GM18499 (cell line): Measurements from ENCODE around the gene FSTL3.
"Not testable (repeated sequence)": the region's sequence is repeated elsewhere in the genome, so short reads cannot be mapped to it uniquely, and the experiment has no call there.

Experiments
- ATAC-seq: cut with Tn5 transposase; IDR thresholded peaks from one replicate; pipeline ENCODE4 v1.9.1; 2021; ENCODE audit warnings: moderate number of reproducible peaks; ENCODE audit not compliant: insufficient read depth, unreplicated experiment

Gene FSTL3

GRCh38 chr19:660793-661426 lies 15.3 kb upstream of the FSTL3 start:
- no peak for ATAC-seq

GRCh38 chr19:661427-662196 lies 14.6 kb upstream of the FSTL3 start:
- ATAC-seq = no peak

DNA sequence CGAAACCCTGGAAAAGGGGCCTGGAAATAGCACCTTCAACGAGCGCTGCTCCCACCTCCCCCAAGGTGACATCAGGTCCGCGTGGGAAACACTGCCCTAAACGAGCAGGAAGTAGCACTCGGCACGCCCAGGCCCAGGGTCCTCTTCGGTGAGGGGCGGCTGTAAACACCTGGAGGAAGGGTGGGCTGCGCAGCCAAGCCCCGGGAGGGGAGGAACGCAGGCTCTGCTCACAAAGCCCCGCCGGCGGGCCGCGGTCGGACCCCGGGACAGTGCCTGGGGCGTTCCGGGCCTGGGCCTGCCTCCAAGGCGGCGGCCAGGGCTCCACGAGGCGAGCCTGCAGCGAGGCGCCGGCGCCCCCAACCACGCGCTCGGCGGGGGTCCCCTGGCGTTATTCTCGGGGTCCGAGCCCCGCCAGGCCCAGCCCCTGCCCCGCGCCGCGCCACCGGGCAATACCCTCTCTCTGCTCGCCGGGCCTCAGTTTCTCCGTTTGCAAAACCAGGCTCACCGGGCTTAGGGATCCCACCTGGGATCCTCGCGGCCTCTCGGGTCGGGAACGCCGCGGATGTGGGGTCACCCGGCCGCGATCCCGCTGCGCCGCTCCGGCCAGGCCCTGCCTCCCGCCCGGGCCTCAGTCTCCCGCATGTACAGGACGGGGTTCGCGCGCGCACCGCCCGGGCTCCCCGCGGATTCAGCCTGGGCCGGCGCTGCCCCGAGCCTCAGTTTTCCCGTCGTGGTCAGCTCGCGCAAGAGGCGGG lies 13.8 kb upstream of the FSTL3 start:
- ATAC-seq = no peak

DNA sequence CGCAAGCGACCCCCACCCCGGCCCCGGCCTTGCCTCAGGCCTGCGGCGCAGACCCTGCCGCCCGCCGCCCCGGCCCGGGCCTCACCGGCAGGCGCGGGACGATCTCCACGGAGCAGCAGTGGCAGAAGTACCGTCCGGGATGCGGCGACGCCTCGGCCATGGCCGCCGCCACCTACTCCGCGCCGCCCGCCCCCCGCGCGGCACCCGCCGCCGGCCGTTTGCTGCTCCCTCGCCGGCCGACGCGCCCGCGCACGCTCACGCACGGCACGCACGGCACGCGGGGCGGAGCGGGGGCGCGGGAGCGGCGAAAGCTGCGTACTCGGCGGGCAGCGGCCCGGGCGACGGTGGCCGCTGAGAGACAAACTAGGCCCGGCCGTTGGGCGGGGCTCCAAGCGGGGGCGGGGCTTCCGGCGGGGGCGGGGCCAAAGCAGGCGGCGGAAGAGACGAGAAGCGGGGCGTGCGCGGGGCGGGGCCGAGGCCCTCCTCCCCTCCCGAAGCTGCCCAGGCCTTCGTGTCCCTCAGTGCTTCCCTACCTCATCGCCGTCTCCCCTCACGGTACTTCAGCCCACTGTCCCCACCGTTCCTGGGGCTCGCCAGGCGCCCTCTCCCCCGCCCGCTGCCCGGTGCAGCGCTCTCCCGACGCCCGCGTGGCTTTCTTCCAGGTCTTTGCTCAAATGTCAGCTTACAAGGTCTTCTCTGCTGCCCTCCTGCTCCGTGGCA lies 13.1 kb upstream of the FSTL3 start, which contains the start of gene RNF126:
RNF126 (minus strand) TSS at position 253 of the 720 bp plus-strand sequence; CDS start at position 160, 93 bp downstream.
- ATAC-seq = no peak

DNA sequence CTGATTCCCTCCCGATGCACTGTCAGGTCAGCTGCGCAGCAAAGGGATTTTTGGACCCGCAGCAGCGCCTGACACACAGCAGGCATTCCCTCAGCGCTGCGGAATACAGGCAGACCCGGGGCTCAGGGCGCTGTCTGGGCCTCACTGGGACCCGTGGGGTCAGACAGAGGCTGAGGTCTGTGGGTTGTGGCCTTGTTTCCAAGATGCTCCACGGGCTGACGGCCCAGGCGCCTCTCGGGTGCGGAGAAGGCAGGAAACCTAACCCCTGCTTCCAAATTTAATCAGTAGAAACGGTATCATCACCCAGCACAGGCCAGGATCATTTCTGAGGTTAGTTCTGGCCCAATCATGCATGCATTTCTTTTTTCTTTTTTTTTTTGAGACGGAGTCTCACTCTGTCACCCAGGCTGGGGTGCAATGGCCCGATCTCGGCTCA lies 12.5 kb upstream of the FSTL3 start:
- no peak for ATAC-seq

DNA sequence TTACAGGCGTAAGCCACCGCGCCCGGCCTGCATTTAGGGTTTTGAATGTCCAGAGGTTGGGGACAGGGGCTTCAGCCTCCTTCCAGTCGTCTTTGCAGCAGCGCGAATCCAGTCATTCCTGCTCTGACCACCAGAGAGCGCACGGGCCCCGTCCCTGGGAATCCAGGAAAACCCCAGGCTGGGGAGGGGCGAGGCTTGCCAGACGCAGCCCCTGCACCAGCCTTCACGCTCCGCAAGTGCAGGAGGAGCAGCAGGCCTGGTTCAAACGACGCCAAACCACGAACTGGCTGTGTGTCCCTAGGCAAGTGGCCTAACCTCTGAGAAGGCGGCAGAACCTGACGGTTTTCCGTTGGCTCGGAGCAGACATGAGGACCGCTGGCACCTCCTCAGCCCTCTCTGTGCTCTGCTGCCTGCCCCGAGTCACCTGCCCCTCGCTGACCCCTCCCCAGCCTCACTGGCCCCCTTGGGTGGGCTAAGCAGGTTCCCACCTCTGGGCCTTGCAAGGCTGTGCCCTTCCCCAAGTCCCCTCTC lies 11.2 kb upstream of the FSTL3 start:
- no peak for ATAC-seq

GRCh38 chr19:666985-667573 lies 9.1 kb upstream of the FSTL3 start:
- not testable (repeated sequence) for ATAC-seq

- not testable (repeated sequence) for ATAC-seq
Observed at GRCh38 chr19:668675-669434, 7.3 kb upstream of the FSTL3 start.

- no peak for ATAC-seq
Observed at GRCh38 chr19:670609-671075, 5.5 kb upstream of the FSTL3 start.

GRCh38 chr19:674282-675151 lies 1.7 kb upstream of the FSTL3 start:
- ATAC-seq = no peak

- no peak for ATAC-seq
Observed at GRCh38 chr19:676007-676338, 219 bp upstream of the FSTL3 start.

- no peak for ATAC-seq
Observed at GRCh38 chr19:677201-677600, 1.0 kb downstream of the FSTL3 start.

GRCh38 chr19:677601-678436 lies 1.6 kb downstream of the FSTL3 start:
- ATAC-seq = no peak

- ATAC-seq = no peak
Observed at GRCh38 chr19:678791-679388, 2.7 kb downstream of the FSTL3 start.

GRCh38 chr19:679418-680286 lies 3.5 kb downstream of the FSTL3 start:
- no peak for ATAC-seq
